SK-N-SH treated with all-trans-retinoic acid at 6 μM for 48 hours (cell line): Measurements from ENCODE around the gene RFC2.

Source experiments
- ATAC-seq: fragments of 200-7000 bp; cut with Tn5 transposase; 3 replicates; pipeline ENCODE4 v1.9.1; 2020; ENCODE audit warnings: mild to moderate bottlenecking, moderate library complexity
- CREB5 ChIP-seq: fragments of 250-450 bp; sonication (Bioruptor Pico); IDR thresholded peaks from 2 replicates; pipeline ENCODE4 v1.5.1; 2020; ENCODE audit warnings: low read depth, mild to moderate bottlenecking, moderate library complexity
- CSDC2 ChIP-seq: fragments of 250-450 bp; sonication (Bioruptor Pico); IDR thresholded peaks from 2 replicates; pipeline ENCODE4 v1.5.0; 2020; ENCODE audit warnings: mild to moderate bottlenecking, moderate library complexity
- CSRNP3 ChIP-seq: fragments of 250-450 bp; sonication (Bioruptor Pico); IDR thresholded peaks from 2 replicates; pipeline ENCODE4 v1.5.1; 2021; ENCODE audit warnings: mild to moderate bottlenecking, moderate library complexity
- ESRRG ChIP-seq: fragments of 250-450 bp; sonication (Bioruptor Pico); IDR thresholded peaks from 2 replicates; pipeline ENCODE4 v1.6.1; 2021; ENCODE audit warnings: mild to moderate bottlenecking
- GLIS3 ChIP-seq: fragments of 250-450 bp; sonication (Bioruptor Pico); IDR thresholded peaks from 2 replicates; pipeline ENCODE4 v1.5.0; 2020; ENCODE audit warnings: mild to moderate bottlenecking, moderate library complexity
- ISL1 ChIP-seq: fragments of 250-450 bp; sonication (Bioruptor Pico); IDR thresholded peaks from 2 replicates; pipeline ENCODE4 v2.1.2; 2022; ENCODE audit warnings: mild to moderate bottlenecking, moderate library complexity
- OSR1 ChIP-seq: fragments of 250-450 bp; sonication (Bioruptor Pico); IDR thresholded peaks from 2 replicates; pipeline ENCODE4 v1.8.0; 2022; ENCODE audit warnings: moderate library complexity, mild to moderate bottlenecking, inconsistent platforms
- PATZ1 ChIP-seq: fragments of 250-450 bp; sonication (Bioruptor Pico); IDR thresholded peaks from 2 replicates; pipeline ENCODE4 v1.8.0; 2020; ENCODE audit warnings: mild to moderate bottlenecking, moderate library complexity, borderline replicate concordance
- POU6F1 ChIP-seq: fragments of 250-450 bp; sonication (Bioruptor Pico); IDR thresholded peaks from 2 replicates; pipeline ENCODE4 v1.8.0; 2021; ENCODE audit warnings: low read depth, mild to moderate bottlenecking, moderate library complexity, borderline replicate concordance
- PPARA ChIP-seq: fragments of 250-450 bp; sonication (Bioruptor Pico); IDR thresholded peaks from 2 replicates; pipeline ENCODE4 v1.5.0; 2020; ENCODE audit warnings: mild to moderate bottlenecking, borderline replicate concordance
- RARB ChIP-seq: fragments of 250-450 bp; sonication (Bioruptor Pico); IDR thresholded peaks from 2 replicates; pipeline ENCODE4 v1.8.0; 2021; ENCODE audit warnings: mild to moderate bottlenecking, moderate library complexity
- SNAI2 ChIP-seq: fragments of 250-450 bp; sonication (Bioruptor Pico); IDR thresholded peaks from 2 replicates; pipeline ENCODE4 v1.5.0; 2020; ENCODE audit warnings: mild to moderate bottlenecking, moderate library complexity
- TCF4 ChIP-seq: fragments of 250-450 bp; sonication (Bioruptor Pico); IDR thresholded peaks from 2 replicates; pipeline ENCODE4 v1.8.0; 2021; ENCODE audit warnings: mild to moderate bottlenecking, moderate library complexity, borderline replicate concordance
- ZC3H10 ChIP-seq: fragments of 250-450 bp; sonication (Bioruptor Pico); IDR thresholded peaks from 2 replicates; pipeline ENCODE4 v1.5.1; 2021; ENCODE audit warnings: mild to moderate bottlenecking, moderate library complexity
- ZFP3 ChIP-seq: fragments of 250-450 bp; sonication (Bioruptor Pico); IDR thresholded peaks from 2 replicates; pipeline ENCODE4 v1.5.0; 2020; ENCODE audit warnings: mild to moderate bottlenecking, moderate library complexity
- ZFP30 ChIP-seq: fragments of 450-650 bp; formaldehyde crosslinking; IDR thresholded peaks from 2 replicates; pipeline ENCODE4 v1.5.0; 2022; ENCODE audit warnings: mild to moderate bottlenecking, moderate library complexity
- ZNF565 ChIP-seq: fragments of 450-650 bp; formaldehyde crosslinking; conservative IDR thresholded peaks from 2 replicates; pipeline ENCODE4 v1.5.0; 2020; ENCODE audit warnings: low read depth, mild to moderate bottlenecking, moderate library complexity
- ZNF70 ChIP-seq: fragments of 450-650 bp; formaldehyde crosslinking; IDR thresholded peaks from 2 replicates; pipeline ENCODE4 v1.5.0; 2020; ENCODE audit warnings: mild to moderate bottlenecking, moderate library complexity
- ZNF8 ChIP-seq: fragments of 450-650 bp; formaldehyde crosslinking; IDR thresholded peaks from 2 replicates; pipeline ENCODE4 v1.5.0; 2020; ENCODE audit warnings: mild to moderate bottlenecking, moderate library complexity

RFC2 gene

GRCh38 chr7:74190259-74190658, 63.9 kb downstream of the RFC2 start:
- no peak for ATAC-seq

GRCh38 chr7:74187915-74188675, 66.1 kb downstream of the RFC2 start:
- ATAC-seq, result peak; percentile 80
- TF ChIP-seq ZC3H10 (CRISPR knock-in tag) (0 out of 2 replicates have a peak, but pooled peaks have one; percentile 54), PATZ1 (CRISPR knock-in tag) (no peak), CSDC2 (CRISPR knock-in tag) (no peak), ZNF8 (CRISPR knock-in tag) (no peak), RARB (no peak), POU6F1 (CRISPR knock-in tag) (no peak)

More at GRCh38 chr7:74190259-74190658, 63.9 kb downstream of the RFC2 start:
- TF ChIP-seq RARB (no peak), ESRRG (no peak), CSRNP3 (CRISPR knock-in tag) (no peak), PATZ1 (CRISPR knock-in tag) (no peak), SNAI2 (no peak), ISL1 (CRISPR knock-in tag) (no peak), ZNF565 (CRISPR knock-in tag) (no peak), TCF4 (CRISPR knock-in tag) (no peak), CREB5 (CRISPR knock-in tag) (no peak), CSDC2 (CRISPR knock-in tag) (no peak), PPARA (CRISPR knock-in tag) (no peak), ZFP3 (no peak)

GRCh38 chr7:74185636-74186035, 68.6 kb downstream of the RFC2 start:
- ATAC-seq, result no peak
- TF ChIP-seq ZFP30 (CRISPR knock-in tag) (no peak), ZNF70 (CRISPR knock-in tag) (no peak), OSR1 (CRISPR knock-in tag) (no peak), TCF4 (CRISPR knock-in tag) (no peak), PPARA (CRISPR knock-in tag) (no peak), CSDC2 (CRISPR knock-in tag) (no peak), POU6F1 (CRISPR knock-in tag) (no peak), CSRNP3 (CRISPR knock-in tag) (no peak), GLIS3 (no peak), ZC3H10 (CRISPR knock-in tag) (no peak), ZNF565 (CRISPR knock-in tag) (no peak)
